Stimulated activated CD4-positive, alpha-beta T cell treated with anti-CD3 and anti-CD28 coated beads, TNF-alpha, amount 100 ng/mL, for 1 hour (primary cell): ENCODE measurements around the gene RNU5D-1.
"Not testable (repeated sequence)": the region's sequence is repeated elsewhere in the genome, so short reads cannot be mapped to it uniquely, and the experiment has no call there.

Experiments
- DNase-seq, 3 donors: peaks; one replicate each; pipeline ENCODE4 v3.0.0-alpha.2; 2020; ENCODE audit warnings: low read depth in 3 of 3, low spot score in 1 of 3

Gene RNU5D-1

DNA sequence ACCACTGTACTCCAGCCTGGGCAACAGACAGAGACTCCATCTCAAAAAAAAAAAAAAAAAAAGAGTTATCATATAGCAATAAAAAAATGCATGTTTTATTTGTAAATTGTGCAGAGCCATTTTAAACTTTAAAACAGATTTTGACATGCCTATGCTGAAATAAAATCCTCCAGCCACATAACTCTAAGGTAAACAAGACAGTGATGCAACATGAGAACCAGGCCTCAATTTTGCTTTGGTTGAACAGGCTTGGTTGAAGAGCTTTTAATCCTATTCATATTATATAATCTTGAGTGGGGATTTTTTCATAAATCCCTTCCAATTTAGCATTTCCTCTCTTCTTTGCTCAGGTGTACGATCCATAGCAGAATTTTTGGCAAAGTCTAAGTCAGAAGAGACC, 30.4 kb downstream of the RNU5D-1 start:
- DNase-seq = no peak

DNA sequence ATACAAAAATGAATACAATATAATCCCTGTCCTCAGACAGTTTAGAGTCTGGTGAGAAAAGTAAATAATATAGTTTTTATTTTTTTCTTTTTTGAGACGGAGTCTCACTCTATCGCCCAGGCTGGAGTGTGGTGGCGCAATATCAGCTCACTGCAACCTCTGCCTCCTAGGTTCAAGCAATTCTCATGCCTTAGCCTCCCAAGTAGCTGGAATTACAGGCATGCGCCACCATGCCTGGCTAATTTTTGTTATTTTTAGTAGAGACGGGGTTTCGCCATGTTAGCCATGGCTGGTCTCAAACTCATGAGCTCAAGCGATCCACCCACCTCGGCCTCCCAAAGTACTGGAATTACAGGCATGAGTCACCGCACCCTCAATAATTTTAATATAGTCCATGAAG, 31.6 kb downstream of the RNU5D-1 start:
- DNase-seq = not testable (repeated sequence)

DNA sequence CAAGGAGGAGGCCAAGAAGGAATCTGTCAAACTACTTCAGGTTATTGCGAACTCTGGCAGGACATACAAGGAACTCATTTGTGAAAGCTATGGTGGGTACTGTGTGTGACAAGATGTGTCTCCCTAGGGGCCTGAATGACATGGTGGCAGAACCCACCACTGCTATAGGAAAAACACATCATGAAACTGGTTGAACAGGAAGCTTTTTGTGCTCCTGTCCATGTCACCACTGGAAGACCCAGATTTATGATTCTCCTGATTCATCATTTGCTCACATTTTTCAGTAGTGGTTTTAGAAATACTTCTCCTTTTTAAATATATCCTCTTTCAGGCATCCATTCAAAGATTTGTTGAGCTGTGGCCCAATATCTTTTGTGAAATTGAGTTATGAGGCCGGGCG, 32.8 kb downstream of the RNU5D-1 start:
- DNase-seq = no peak

DNA sequence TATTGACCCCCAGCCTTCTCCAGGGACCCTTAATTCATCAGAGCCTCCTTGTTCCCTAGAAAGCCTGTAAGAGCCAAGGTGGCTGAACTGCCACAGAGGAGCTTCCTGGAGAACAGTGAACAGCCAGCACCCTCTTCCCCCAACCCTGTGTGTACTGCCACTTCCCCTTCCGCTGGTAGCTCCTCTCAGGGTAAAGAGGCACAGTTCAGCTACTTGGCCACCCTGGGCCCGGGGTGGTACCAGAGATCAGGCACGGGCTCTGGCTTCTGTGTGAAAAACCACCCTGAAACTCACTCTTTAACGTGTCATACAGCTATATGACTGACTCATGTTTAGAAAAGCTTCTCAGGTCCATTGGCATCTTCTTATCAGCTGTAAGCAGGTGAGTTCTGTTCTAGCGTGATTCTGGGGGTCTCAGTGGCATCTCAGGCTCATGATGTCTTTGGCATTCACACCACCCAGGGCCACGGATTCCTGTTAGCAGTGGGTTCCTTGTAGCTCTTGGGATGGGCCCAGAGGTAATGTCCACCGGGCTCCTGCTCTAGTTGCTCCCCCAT, 34.1 kb downstream of the RNU5D-1 start:
- no peak for DNase-seq

DNA sequence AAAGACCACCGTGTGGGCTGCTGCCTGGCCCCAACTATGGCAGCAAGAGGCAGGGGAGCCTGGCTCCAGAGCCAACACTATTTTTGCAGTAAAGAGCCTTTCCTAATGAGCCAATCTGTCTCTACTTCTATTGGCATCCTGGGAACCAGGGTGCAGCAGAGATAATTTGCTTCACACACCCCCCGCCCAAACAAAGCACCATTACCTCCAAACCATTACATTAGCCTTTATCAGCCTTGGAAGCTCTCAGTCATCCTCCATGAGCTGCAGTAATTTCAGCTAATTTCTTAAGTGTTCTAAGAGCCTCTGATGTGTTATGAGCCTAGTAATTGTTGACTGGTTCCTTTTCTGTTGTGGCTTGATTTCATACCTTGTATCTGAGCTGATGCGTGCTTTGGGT, 34.9 kb downstream of the RNU5D-1 start:
- DNase-seq = no peak

DNA sequence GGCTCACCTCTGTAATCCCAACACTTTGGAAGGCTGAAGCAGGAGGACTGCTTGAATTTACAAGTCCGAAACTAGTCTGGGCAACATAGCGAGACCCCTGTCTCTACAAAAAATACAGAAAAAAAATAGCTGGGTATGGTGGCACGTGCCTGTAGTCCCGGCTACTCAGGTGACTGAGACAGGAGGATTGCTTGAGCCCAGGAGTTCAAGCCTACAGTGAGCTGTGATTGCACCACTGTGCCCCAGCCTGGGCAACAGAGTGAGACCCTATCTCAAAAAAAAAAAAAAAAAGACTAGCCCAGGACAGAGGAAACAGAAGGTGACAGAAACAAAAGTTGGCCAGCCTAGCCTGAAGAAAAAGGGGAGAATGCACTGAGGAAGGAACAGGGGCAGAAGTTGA, 35.3 kb downstream of the RNU5D-1 start:
- no peak for DNase-seq

- DNase-seq = no peak
Measured at GRCh38 chr1:44694863-44695478, 36.0 kb downstream of the RNU5D-1 start.

- DNase-seq = no peak
Measured at GRCh38 chr1:44693900-44694299, 37.1 kb downstream of the RNU5D-1 start.

DNA sequence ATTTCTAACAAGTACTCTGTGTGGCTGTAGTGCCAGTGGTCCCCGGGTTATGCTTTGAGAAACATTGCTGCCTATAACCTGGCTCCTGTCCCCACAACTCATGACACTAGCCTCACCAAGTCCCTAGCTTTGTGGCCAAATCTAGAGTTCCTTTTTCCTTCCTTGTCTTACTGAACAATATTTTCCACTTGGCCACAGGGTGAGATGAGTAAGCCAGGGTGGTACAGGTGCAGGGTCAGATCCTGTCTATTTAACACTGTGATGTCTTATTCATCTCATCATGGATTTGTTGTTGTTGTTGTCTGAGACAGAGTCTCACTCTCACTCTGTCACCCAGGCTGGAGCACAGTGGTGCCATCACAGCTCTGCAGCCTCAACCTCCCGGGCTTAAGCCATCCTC, 37.8 kb downstream of the RNU5D-1 start:
- no peak for DNase-seq

DNA sequence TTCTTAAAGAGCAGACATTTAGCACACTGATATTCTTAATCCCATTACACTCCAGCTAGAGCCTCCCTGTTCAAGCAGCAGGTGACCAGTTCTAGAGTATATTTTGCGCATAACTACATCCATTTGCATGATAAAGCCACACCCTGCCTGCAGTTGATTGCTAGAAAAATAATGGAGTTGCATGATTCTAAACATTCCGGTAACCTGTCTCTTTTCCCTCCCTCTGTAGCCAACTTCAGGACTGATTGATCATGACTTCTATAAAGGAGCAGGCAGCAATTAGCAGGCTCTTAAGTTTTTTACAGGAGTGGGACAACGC, 41.6 kb downstream of the RNU5D-1 start:
- DNase-seq = no peak

DNA sequence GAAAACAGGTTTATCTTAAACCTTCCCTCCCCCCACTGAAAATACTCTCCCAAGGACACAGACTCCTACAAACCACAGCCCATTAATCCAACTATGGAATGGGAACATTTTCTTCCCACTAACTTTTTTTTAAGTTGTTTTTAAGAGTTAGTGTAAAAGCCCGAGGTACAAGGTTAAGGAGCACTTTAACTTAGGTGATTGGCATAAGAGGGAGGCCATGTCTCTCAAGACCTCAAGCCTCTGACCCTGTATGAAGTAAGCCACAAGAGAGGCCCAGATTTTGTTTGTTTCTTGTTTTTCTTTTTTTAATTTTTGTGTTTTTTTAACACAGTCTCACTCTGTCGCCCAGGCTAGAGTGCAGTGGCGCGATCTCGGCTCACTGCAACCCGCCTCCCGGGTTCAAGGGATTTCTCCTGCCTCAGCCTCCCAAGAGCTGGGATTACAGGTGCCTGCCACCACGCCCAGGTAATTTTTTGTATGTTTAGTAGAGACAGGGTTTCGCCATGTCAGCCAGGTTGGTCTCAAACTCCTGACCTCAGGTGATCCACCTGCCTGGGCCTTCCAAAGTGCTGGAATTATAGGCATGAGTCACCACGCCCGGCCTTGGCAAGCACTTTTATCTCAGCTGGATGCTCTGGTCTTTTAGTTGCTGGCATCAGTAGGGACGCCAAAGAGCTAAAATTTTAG, 42.1 kb downstream of the RNU5D-1 start:
- no peak for DNase-seq

- no peak for DNase-seq
Measured at GRCh38 chr1:44685881-44686280, 45.1 kb downstream of the RNU5D-1 start.

GRCh38 chr1:44685218-44685617, 45.8 kb downstream of the RNU5D-1 start:
- DNase-seq = no peak

GRCh38 chr1:44684525-44684924, 46.4 kb downstream of the RNU5D-1 start:
- no peak for DNase-seq

DNA sequence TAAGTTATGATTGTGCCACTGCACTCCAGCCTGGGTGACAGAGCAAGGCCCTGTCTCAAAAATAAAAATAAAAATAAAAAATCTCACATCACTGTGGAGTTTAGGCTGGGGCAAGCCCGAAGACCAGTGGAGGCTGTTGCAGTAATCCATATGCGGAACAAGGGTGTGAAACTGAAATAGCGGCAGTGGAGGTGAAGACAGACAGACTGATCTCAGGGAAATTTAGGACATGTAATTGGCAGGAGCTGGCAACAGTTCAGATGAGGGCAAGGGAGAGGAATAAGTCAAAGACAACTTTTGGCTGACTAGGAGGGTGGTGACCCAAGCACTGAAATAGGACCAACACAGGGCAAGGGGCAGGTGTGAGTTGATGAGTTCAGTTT, 48.1 kb downstream of the RNU5D-1 start:
- no peak for DNase-seq

- DNase-seq = no peak
Measured at GRCh38 chr1:44681905-44682882, 48.8 kb downstream of the RNU5D-1 start.
